Subcutaneous adipose tissue (tissue), 4 donors: Measurements from ENCODE around the gene LRRC39. TPM values are rescaled to one million over a fixed set of nuclear protein-coding genes. Genes with fewer than 3 reads are reported as not detected.

Experiments
- total RNA-seq, 4 donors: library from RNA; depleted of rRNA; stranded (reverse); fragments of >200 nt; gene quantifications; one replicate each; pipeline ENCODE4 v1.1.0, GENCODE V29; 2016
- TF ChIP-seq, protein P1 (sequence below): fragments of 450-650 bp; IDR thresholded peaks from one replicate; pipeline ENCODE4 v1.5.1; 2016; ENCODE audit warnings: low read depth, mild to moderate bottlenecking, control low read depth, antibody characterized with exemption, moderate library complexity

The LRRC39 gene
- 1 to 10 TPM in 3 of 4 donors, under 1 TPM in 1; 0.65 to 2.7 (median 1.6) TPM for total RNA-seq

- TF ChIP-seq, protein P1, sequence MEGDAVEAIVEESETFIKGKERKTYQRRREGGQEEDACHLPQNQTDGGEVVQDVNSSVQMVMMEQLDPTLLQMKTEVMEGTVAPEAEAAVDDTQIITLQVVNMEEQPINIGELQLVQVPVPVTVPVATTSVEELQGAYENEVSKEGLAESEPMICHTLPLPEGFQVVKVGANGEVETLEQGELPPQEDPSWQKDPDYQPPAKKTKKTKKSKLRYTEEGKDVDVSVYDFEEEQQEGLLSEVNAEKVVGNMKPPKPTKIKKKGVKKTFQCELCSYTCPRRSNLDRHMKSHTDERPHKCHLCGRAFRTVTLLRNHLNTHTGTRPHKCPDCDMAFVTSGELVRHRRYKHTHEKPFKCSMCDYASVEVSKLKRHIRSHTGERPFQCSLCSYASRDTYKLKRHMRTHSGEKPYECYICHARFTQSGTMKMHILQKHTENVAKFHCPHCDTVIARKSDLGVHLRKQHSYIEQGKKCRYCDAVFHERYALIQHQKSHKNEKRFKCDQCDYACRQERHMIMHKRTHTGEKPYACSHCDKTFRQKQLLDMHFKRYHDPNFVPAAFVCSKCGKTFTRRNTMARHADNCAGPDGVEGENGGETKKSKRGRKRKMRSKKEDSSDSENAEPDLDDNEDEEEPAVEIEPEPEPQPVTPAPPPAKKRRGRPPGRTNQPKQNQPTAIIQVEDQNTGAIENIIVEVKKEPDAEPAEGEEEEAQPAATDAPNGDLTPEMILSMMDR, result no peak
Observed at GRCh38 chr1:100178091-100178490, at the start of gene LRRC39. TSS of gene LRRC39 (minus strand) at chr1:100178256. CDS start at chr1:100168516, 9,740 bp downstream.

GRCh38 chr1:100222428-100222827 lies 44.4 kb upstream of the LRRC39 start:
- TF ChIP-seq, protein P1, result no peak

GRCh38 chr1:100219883-100220282 lies 41.8 kb upstream of the LRRC39 start:
- TF ChIP-seq, protein P1, result no peak

- TF ChIP-seq, protein P1, result no peak
Observed at GRCh38 chr1:100219457-100219856, 41.4 kb upstream of the LRRC39 start.

- TF ChIP-seq, protein P1, result no peak
Observed at GRCh38 chr1:100217834-100218233, 39.8 kb upstream of the LRRC39 start.

- TF ChIP-seq, protein P1, result no peak
Observed at GRCh38 chr1:100215101-100215500, 37.0 kb upstream of the LRRC39 start.

DNA sequence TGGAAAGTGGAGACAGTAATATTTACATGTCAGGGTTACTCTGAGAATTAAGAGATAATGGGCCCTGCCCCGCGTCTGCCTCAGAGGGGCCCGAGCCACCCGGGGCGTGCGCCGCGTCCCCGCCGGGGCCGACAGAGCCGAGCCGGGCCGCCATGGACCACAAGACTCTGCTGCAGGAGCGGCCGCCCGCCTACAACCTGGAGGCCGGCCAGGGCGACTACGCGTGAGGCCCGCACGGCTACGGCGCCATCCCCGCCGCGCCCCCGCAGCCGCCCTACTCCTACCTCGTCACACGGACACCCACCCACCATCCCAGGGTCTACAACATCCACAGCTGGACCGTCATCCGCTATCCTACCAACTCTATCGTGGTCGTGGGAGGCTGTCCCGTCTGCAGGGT lies 35.1 kb upstream of the LRRC39 start:
- TF ChIP-seq, protein P1, result no peak

DNA sequence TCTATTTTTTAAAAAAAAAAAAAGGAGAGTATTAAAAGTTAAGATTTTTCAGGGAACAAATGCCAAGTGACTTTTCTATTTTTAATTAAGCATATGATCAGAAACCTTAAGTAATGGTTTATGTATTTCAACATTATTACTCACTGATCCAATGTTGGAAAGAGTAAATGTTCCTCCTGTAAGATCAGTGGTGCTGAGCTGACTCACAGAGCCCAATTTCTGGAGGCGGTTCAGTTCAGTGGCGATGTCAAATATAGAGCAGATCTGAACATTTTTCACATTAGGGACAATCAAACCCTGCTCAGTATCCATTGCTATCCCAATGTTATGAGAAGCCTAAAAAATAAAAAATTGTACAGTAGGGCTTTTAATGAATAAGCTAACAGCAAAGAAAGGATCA lies 28.2 kb upstream of the LRRC39 start:
- TF ChIP-seq, protein P1, result no peak
